IMR-90 (cell line): ENCODE results near the gene CPNE9. TPM values are rescaled to one million over a fixed set of nuclear protein-coding genes. Genes with fewer than 3 reads are reported as not detected.

Experiments
- ATAC-seq: fragments of 200-7000 bp; cut with Tn5 transposase; 2 replicates; pipeline ENCODE4 v1.9.1; 2020; ENCODE audit warnings: low read depth, mild to moderate bottlenecking, moderate library complexity
- BruUV-seq: library from RNA; stranded (reverse); fragments of 400-500 nt; replicated peaks from 2 replicates; lab custom pipeline; 2021; lab: Mats Ljungman, UMichigan
- CTCF ChIA-PET: fragments of 300-600 bp; formaldehyde crosslinking; extraction: SDS; loops from one replicate; lab custom pipeline; 2021; ENCODE audit warnings: antibody characterized with exemption; lab: Yijun Ruan, JAX
- POLR2A ChIA-PET: fragments of 300-600 bp; sonication (Branson Sonifier 250); formaldehyde crosslinking; loops from one replicate; lab custom pipeline; 2022; ENCODE audit warnings: antibody characterized with exemption; ENCODE audit not compliant: unreplicated experiment; lab: Charles Lee
- DNase-seq: peaks from one replicate; pipeline ENCODE4 v3.0.0; 2013
- H2AFZ ChIP-seq: replicated peaks from 2 replicates; pipeline ENCODE3; 2013; ENCODE audit warnings: low read length, mild to moderate bottlenecking; ENCODE audit not compliant: poor library complexity
- H2AK5ac ChIP-seq: 2 replicates; pipeline ENCODE4 v1.6.1; 2013; ENCODE audit warnings: low read depth, low read length, inconsistent platforms
- H2AK9ac ChIP-seq: replicated peaks from 2 replicates; pipeline ENCODE3; 2013; ENCODE audit warnings: mild to moderate bottlenecking, low read depth, low read length, moderate library complexity; ENCODE audit not compliant: poor library complexity
- H2BK120ac ChIP-seq: 2 replicates; pipeline ENCODE4 v1.6.1; 2013; ENCODE audit warnings: low read depth, low read length, inconsistent platforms
- H2BK15ac ChIP-seq: 3 replicates; pipeline ENCODE4 v1.6.1; 2013; ENCODE audit warnings: low read depth, low read length, inconsistent platforms
- H2BK20ac ChIP-seq: 2 replicates; pipeline ENCODE4 v1.6.1; 2013; ENCODE audit warnings: low read depth, mild to moderate bottlenecking, inconsistent platforms, low read length, moderate library complexity
- H2BK5ac ChIP-seq: 2 replicates; pipeline ENCODE4 v1.6.1; 2013; ENCODE audit warnings: mild to moderate bottlenecking, low read depth, low read length, inconsistent platforms; ENCODE audit not compliant: poor library complexity, severe bottlenecking
- H3K14ac ChIP-seq: replicated peaks from 2 replicates; pipeline ENCODE4 v1.6.1; 2013; ENCODE audit warnings: low read depth, low read length, inconsistent platforms
- H3K18ac ChIP-seq: 2 replicates; pipeline ENCODE4 v1.6.1; 2013; ENCODE audit warnings: low read depth, low read length, control low read depth
- H3K23ac ChIP-seq: 2 replicates; pipeline ENCODE4 v1.6.1; 2013; ENCODE audit warnings: low read depth, low read length, inconsistent platforms
- H3K27ac ChIP-seq: 2 replicates; pipeline ENCODE4 v1.5.1; 2013; ENCODE audit warnings: mild to moderate bottlenecking, control low read depth, low read length; ENCODE audit not compliant: insufficient read depth
- H3K27me3 ChIP-seq: 2 replicates; pipeline ENCODE4 v1.6.1; 2013; ENCODE audit warnings: low read length; ENCODE audit not compliant: control insufficient read depth, insufficient read depth
- H3K36me3 ChIP-seq: 2 replicates; pipeline ENCODE4 v1.6.1; 2013; ENCODE audit warnings: low read length, mixed read lengths; ENCODE audit not compliant: control insufficient read depth, insufficient read depth
- H3K4ac ChIP-seq: 2 replicates; pipeline ENCODE4 v1.6.1; 2013; ENCODE audit warnings: low read depth, low read length, inconsistent platforms
- H3K4me1 ChIP-seq: 2 replicates; pipeline ENCODE4 v1.6.1; 2013; ENCODE audit warnings: low read length, mixed read lengths; ENCODE audit not compliant: control insufficient read depth, insufficient read depth
- H3K4me2 ChIP-seq: 2 replicates; pipeline ENCODE4 v1.6.1; 2013; ENCODE audit warnings: low read depth, mild to moderate bottlenecking, control low read depth, low read length, moderate library complexity
- H3K4me3 ChIP-seq: 2 replicates; pipeline ENCODE4 v1.5.1; 2013; ENCODE audit warnings: low read depth, mild to moderate bottlenecking, control low read depth, low read length, moderate library complexity; ENCODE audit not compliant: insufficient read depth
- H3K56ac ChIP-seq: 2 replicates; pipeline ENCODE4 v1.6.1; 2013; ENCODE audit warnings: low read length, inconsistent platforms; ENCODE audit not compliant: insufficient read depth; ENCODE audit errors: extremely low read depth
- H3K79me1 ChIP-seq, 2 experiments: 2 replicates each; pipeline ENCODE4 v1.6.1; 2013; ENCODE audit warnings: low read length in 2 of 2, inconsistent platforms in 1 of 2, low read depth in 1 of 2
- H3K9ac ChIP-seq: 2 replicates; pipeline ENCODE4 v1.6.1; 2013; ENCODE audit warnings: low read depth, low read length, control low read depth
- H3K9me1 ChIP-seq: 2 replicates; pipeline ENCODE4 v1.6.1; 2013; ENCODE audit warnings: low read length, inconsistent platforms; ENCODE audit not compliant: insufficient read depth
- H3K9me3 ChIP-seq: 2 replicates; pipeline ENCODE4 v1.6.1; 2013; ENCODE audit warnings: low read length; ENCODE audit not compliant: control insufficient read depth, insufficient read depth
- H4K20me1 ChIP-seq: 2 replicates; pipeline ENCODE4 v1.6.1; 2013; ENCODE audit warnings: low read length, inconsistent platforms; ENCODE audit not compliant: insufficient read depth
- H4K5ac ChIP-seq: 2 replicates; pipeline ENCODE4 v1.6.1; 2013; ENCODE audit warnings: mild to moderate bottlenecking, low read depth, low read length, control low read depth
- H4K8ac ChIP-seq, 2 experiments: 2 replicates each; pipeline ENCODE4 v1.6.1; 2013; ENCODE audit warnings: low read depth in 2 of 2, low read length in 2 of 2, control low read depth in 1 of 2, inconsistent platforms in 1 of 2
- H4K91ac ChIP-seq: 2 replicates; pipeline ENCODE4 v1.6.1; 2013; ENCODE audit warnings: low read depth, low read length, inconsistent platforms; ENCODE audit not compliant: insufficient read depth
- BHLHE40 ChIP-seq: fragments of 150-350 bp; IDR thresholded peaks from 2 replicates; pipeline ENCODE4 v1.6.1; 2016; ENCODE audit warnings: mild to moderate bottlenecking, low read depth, low read length
- MAFK ChIP-seq: IDR thresholded peaks from 2 replicates; pipeline ENCODE4 v1.6.1; 2012; ENCODE audit warnings: low read depth, low read length, improper control_type of control experiment
- MXI1 ChIP-seq: IDR thresholded peaks from 2 replicates; pipeline ENCODE4 v1.6.1; 2012; ENCODE audit warnings: low read depth, mild to moderate bottlenecking, low read length, moderate library complexity, borderline replicate concordance
- NFE2L2 ChIP-seq: fragments of 150-350 bp; IDR thresholded peaks from 2 replicates; pipeline ENCODE4 v1.6.1; 2016; ENCODE audit warnings: low read depth, mild to moderate bottlenecking, low read length
- POLR2A ChIP-seq: IDR thresholded peaks from 2 replicates; pipeline ENCODE4 v1.6.1; 2012; ENCODE audit warnings: mild to moderate bottlenecking, low read depth, low read length
- RAD21 ChIP-seq: IDR thresholded peaks from 2 replicates; pipeline ENCODE4 v1.6.1; 2012; ENCODE audit warnings: low read length, improper control_type of control experiment
- RCOR1 ChIP-seq: IDR thresholded peaks from 2 replicates; pipeline ENCODE4 v1.6.1; 2012; ENCODE audit warnings: mild to moderate bottlenecking, low read length, improper control_type of control experiment; ENCODE audit not compliant: insufficient replicate concordance
- SMC3 ChIP-seq: fragments of 150-350 bp; IDR thresholded peaks from 2 replicates; pipeline ENCODE4 v1.6.1; 2016; ENCODE audit warnings: low read depth, mild to moderate bottlenecking, antibody characterized with exemption, low read length, moderate library complexity
- WGBS, 2 experiments: methylation state at CpG; one replicate each; pipeline versions ENCODE4 v1.1.5 to v1.1.7; 2013; ENCODE audit warnings: missing lambda C conversion rate in 2 of 2; ENCODE audit not compliant: insufficient read length in 1 of 2; ENCODE audit errors: extremely low coverage in 2 of 2; 5-methylcytosine and 5-hydroxymethylcytosine counted together
- dilution Hi-C: fragments of 300-500 bp; cut with HindIII; formaldehyde crosslinking; loops from one replicate; pipeline ENCODE4 v1.14.3; 2018; ENCODE audit warnings: low sequenced_read_pairs; ENCODE audit not compliant: unreplicated experiment
- in situ Hi-C: fragments of 300-500 bp; cut with MboI; formaldehyde crosslinking; loops from 3 replicates; pipeline ENCODE4 v1.14.3; 2019; ENCODE audit warnings: low sequenced_read_pairs, inconsistent platforms, mixed read lengths
- intact Hi-C: fragments of 100-400 bp; cut with micrococcal nuclease; formaldehyde crosslinking; loops from 2 replicates; pipeline ENCODE4 v1.10.0; 2022
- polyA plus RNA-seq, 3 experiments: library from polyadenylated mRNA; depleted of rRNA; stranded (reverse); fragments of >200 nt; gene quantifications; 2 replicates each; pipeline ENCODE4 v1.2.3, GENCODE V29; 2012; ENCODE audit warnings: low replicate concordance in 1 of 3
- total RNA-seq: library from RNA; depleted of rRNA; stranded (reverse); fragments of >200 nt; gene quantifications from 2 replicates; pipeline ENCODE4 v1.2.3, GENCODE V29; 2012

Gene CPNE9
- total and polyA plus RNA-seq, 2 of the 4 experiments (the other 2 are of a cell fraction) = not detected

DNA sequence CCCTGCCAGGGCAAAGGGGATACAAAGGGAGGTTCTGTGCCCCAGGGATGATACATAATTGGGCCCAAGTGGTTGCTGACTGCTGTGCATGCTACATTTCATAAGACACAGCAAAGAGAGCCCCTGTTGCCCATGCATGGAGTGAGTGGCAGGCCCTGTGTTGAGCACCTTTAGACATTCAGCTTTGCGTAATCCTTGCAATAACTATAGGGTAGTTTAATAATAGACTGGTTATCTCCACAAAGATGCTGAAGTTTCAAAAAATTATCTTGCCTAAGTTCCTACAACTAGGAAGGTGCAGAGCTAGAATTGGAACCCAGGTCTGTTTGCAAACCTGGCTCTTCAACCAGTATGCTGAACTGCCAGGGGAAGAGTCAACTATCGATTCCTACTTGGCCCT is 44.4 kb downstream of the CPNE9 start:
- DNase-seq = no peak
- H4K8ac ChIP-seq = no peak overlapping the region
- H2AFZ ChIP-seq = no peak overlapping the region
- TF ChIP-seq RCOR1 (no peak), BHLHE40 (no peak), SMC3 (no peak), POLR2A (no peak), NFE2L2 (no peak), RAD21 (no peak), MXI1 (no peak), MAFK (no peak)
- no peak overlapping the region for H4K91ac ChIP-seq
- H2BK120ac ChIP-seq = no peak overlapping the region
- no peaks in the 10 kb centered on the region for H3K27me3 ChIP-seq
- no peak overlapping the region for H3K23ac ChIP-seq
- H3K79me1 ChIP-seq = peaks cover 17 to 42% of the 10 kb centered on the region in 2 experiments
- POLR2A ChIA-PET = no interaction called here
- in situ Hi-C loops = no loop called here
- H4K20me1 ChIP-seq = no peaks in the 10 kb centered on the region
- no peak overlapping the region for H3K14ac ChIP-seq
- H2BK5ac ChIP-seq = no peak overlapping the region
- H3K9me3 ChIP-seq = no peaks in the 10 kb centered on the region
- no peak overlapping the region for H3K4me3 ChIP-seq
- H3K27ac ChIP-seq = no peak overlapping the region
- dilution Hi-C loops = no loop called here
- peaks cover 20% of the 10 kb centered on the region for H3K4me1 ChIP-seq
- peaks cover 17% of the 10 kb centered on the region for H3K9me1 ChIP-seq
- peaks cover 52% of the 10 kb centered on the region for H3K36me3 ChIP-seq
- H2AK5ac ChIP-seq = no peak overlapping the region
- H2AK9ac ChIP-seq = no peak overlapping the region
- no peak for ATAC-seq
- H2BK20ac ChIP-seq = no peak overlapping the region
- H3K18ac ChIP-seq = no peak overlapping the region
- intact Hi-C loops = no loop called here
- no TSS peak for BruUV-seq
- no peak overlapping the region for H3K56ac ChIP-seq
- H3K4me2 ChIP-seq = no peak overlapping the region
- WGBS, 2 experiments = no CpG with 5 or more reads among the region's 2 CpGs
- H3K9ac ChIP-seq = no peak overlapping the region
- no peak overlapping the region for H2BK15ac ChIP-seq
- CTCF ChIA-PET = no interaction called here
- no peak overlapping the region for H3K4ac ChIP-seq
- no peak overlapping the region for H4K5ac ChIP-seq
